GM21576 (cell line): ENCODE measurements around the gene AZI2.

ENCODE experiments used
- ATAC-seq: cut with Tn5 transposase; IDR thresholded peaks from one replicate; pipeline ENCODE4 v1.9.1; 2021; ENCODE audit warnings: mild to moderate bottlenecking, moderate library complexity; ENCODE audit not compliant: unreplicated experiment

Gene AZI2

DNA sequence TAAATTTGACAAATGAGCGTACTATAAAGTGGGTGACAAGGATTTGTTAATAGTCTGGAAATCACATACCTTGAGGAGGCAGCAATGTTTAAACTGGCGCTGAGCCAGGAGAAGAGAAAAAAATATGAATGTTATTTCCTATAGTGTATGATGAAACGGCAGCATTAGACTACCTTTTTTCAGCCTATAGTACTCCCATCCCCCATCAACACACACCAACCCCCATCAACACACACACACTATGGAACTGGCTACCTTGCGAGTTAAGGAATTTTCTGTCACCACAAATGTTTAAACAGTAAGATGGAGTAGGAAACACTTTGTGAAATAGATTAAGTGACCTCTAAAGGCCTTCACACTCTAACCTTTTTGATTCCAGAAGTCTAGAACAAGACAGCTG lies 46.9 kb downstream of the AZI2 start:
- ATAC-seq = no peak

DNA sequence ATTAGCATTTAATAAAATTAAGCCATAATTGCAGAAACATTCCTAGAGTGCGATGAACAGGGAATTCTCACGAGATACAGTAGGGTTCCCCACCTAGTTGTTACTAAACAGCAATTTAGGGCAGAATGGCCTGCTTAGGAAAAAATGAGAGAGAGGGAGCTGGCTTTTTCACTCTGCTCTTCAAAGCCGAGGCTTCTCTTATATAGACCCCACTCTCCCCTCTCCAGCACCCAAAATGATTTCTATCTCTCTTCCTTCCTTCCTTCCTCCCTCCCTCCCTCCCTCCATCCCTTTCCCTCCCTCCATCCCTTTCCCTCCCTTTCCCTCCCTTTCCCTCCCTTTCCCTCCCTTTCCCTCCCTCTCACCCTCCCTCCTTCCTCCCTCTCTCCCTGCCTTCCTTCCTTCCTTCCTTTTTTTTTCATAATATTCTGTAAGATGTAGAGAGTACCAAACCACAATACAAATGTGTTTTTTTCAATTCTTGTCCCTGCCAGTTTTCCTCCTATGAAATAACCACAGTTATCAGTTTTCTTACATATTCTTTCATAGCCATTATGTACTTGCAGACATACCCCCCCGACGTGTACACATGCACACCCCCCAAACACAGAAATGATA lies 48.2 kb downstream of the AZI2 start:
- ATAC-seq = no peak

DNA sequence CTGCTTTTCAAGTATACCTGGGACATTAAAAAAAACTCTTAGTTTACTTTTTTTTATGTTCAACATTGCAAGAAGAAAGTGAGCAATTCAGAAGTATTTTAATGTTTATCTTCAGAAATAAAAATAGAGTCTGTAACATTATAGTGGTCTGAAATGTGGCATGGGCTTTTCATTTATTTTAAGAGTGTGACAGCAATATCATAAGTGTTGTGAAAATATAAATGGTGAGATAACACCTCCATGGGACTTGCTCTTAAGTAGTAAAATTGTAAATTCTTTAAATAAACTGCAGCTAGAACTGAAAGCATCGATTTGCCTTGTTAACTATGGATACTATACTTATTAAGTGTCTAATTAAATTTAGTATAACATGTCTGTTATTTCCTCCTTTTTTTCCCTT lies 48.9 kb downstream of the AZI2 start:
- ATAC-seq = no peak

DNA sequence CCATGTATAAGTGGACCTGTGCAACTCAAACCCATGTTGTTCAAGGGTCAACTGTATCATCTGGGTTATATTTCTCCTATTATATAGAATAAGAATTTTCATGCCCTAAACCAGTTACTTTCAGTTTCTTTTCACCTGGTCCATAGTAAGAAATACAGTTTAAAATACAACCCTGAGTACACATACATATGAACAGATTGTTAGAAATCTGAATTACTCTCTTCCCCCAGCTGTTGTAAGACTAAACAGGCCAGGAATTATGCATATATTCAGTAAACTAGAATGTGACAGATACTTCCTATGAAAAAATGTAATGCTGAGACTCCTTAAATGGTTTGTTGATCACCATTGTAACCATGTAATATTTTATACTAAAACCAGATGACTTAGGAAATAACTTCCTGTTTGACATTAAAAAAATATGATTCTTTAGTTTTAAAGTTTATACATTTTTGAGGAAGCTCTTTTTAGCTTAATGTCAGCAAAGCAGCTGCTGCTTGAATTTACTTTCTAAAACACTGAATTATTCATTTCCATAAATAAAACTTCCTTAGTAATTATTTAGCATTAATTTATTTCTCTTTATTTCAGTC lies 52.6 kb downstream of the AZI2 start:
- ATAC-seq = no peak

DNA sequence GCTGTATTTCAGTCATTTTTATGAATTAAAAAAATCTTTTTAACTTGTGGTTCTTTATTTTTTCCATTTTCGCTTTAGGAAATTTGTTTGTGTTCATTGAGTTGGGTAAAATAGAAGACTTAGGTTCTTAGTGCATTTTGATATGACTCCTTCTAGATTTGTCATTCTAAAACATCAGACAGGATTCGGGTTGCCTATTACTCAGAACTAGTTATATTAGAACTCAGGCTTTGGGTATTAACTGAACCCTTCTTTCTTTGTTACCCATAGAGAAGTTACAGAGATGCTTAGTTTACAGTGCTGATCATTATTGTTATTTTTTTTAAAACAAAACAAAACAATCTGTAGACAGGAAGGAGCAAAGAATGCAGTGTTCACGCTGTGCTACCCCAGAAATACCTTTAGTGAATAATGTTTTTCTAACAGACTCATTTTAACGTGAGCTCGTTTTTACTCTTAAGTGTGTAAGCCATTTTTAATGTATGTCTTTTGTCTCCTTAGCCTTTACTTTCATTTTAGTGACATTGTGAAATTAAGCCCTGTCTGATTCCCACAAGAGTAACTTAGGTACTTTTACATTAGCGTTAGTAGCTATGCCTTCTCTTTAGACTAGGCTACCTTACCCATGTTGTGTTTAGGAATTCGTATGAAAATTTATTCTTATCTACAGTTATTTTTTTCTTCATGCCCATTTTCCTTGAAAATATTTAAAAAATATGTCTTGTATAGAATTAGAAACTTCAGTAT lies 53.8 kb downstream of the AZI2 start:
- no peak for ATAC-seq

DNA sequence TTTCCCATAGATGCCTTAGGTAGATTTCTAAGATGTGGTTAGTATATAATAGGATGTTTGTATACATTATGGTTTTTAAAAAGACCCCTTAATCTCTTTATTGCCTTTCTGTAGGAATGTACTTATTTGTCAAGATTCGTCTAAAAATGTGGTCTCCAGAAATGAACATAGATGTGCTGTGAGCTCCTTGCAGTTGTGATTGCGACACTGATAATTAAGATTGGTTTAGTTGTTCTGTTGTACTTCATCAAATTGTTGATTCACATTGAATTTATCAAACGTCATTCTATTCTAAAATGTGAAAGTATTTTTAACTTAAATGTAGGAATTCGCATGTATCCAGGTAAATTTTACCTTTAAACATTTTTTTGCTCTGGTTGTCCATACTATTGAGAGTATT lies 56.0 kb downstream of the AZI2 start:
- ATAC-seq = no peak

DNA sequence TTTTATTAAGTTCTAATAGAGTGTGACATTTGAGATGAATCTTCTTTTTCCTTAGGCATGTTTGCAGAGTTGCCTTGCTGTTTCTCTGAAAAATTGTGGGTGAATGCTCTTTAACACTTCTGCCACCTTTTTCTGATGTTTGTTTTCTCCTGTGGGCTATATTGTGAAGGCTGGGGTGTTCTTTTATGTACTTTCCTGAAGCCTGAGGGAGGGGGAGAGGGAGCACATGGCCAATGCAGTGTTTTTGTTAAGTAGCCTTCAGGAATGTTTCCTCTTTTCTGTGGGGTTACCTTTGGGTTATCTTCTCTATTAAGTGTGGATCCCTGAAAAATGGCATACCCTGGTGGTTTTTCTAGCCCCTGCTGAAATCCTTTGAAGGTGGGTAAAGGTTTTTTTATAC lies 57.0 kb downstream of the AZI2 start:
- ATAC-seq = no peak

DNA sequence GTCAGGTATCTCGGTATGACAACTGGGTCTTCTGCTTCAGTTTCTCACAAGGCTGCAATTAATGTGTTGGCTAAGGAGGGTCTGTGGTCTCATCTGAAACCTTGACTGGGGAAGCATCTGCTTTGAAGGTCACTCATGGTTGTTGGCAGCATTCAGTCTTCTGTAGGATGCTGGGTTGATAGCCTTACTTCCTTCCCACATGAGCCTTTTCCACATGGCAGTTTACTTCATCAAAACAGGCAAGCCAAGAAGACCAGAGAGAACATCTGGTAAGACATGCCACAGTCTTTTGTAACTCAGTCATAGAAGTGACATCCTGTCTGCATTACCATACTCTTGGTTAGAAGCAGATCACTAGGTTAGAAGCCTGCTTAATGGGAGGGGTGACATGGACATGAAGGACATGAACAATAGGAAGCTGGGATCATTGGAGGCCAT lies 57.7 kb downstream of the AZI2 start:
- ATAC-seq = no peak

DNA sequence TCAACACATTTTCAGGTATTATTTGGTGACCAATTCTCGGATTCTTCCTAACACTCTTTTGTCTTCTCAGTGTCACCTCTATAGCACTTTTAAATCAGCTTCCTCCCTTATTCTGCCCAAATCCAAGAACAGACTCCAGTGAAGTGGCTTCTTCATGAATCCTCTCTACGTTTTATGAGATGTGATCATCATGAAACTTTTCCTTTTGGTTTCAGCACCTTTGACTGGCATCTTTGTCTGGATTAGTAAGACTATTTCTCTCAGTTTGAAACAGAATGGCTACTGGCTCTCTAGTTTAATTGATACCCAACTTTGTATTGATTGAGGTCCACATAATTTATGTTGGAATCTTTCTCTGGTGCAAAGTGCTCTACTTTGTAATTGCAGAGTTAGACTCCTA lies 61.6 kb downstream of the AZI2 start:
- no peak for ATAC-seq

DNA sequence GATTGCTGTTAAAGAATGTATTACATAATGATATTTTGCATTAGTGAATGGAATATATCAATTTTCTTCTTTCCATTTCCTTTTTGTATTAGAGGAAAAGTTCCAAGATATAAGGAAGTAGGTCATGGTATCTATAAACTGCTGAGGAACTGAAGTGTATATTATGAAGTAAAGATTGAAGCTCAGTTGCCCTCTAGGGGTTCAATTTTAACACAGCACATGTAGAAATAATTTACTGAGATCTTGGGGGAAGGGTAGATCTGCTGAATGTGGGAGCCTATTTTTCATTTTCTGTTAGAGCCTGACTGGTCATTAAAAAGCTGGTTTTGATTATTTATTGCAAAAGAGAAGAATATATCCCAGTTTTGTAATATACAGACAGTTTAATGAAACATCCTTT lies 62.0 kb downstream of the AZI2 start:
- peak; percentile 90 for ATAC-seq

DNA sequence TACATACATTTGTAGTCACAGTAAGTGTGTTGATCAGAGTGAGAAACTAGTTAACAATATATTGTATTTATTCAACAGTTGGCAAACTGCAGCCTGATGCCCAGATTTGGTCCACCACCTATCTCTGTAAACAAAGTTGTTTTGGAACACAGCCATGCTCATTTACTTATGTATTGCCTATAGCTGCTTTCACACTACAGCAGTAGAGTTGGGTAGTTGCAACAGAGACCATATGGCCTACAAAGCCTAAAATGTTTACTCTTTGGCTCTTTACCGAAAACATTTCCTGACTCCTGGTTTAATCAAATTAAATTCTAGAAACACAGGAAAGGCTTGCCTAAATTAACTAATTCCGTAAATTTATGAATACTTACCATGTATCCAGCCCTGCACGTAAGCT lies 67.8 kb downstream of the AZI2 start:
- no peak for ATAC-seq

DNA sequence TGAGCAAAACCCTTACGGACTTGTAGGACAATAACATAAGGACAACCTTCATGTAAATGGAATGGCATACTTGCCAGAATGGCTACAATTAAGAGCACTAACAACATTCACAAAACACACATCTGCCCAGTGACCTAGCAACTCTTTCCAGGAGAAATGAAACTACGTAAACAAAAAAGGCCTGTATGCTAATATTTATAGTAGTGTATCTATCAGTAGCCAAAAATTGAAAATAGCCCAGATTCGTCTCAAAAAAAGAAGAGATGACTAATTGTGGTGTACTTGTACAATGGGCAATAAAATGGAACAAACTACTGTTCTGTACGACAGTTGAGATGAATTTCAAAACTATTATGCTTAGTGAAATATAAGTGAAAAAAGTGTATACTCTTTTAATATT lies 68.9 kb downstream of the AZI2 start:
- ATAC-seq = no peak

DNA sequence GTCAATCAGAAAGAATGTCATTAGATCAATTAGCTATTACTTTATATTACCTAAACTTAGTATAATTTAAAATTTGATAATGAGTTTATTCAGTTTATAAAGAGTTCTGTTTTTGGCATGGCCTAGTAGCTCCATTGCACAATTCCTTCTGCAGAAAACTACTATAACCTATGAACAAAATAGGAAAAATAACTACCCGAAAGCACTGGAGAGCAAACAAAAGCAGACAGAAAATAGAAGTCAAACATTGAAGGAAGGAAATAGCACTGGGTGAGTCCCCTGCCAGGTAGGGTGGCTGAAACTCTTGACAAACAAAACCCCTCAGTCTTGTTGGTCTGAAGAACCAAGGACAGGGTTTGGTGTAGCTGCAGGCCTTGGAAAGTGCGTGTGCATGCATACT lies 69.7 kb downstream of the AZI2 start:
- no peak for ATAC-seq

DNA sequence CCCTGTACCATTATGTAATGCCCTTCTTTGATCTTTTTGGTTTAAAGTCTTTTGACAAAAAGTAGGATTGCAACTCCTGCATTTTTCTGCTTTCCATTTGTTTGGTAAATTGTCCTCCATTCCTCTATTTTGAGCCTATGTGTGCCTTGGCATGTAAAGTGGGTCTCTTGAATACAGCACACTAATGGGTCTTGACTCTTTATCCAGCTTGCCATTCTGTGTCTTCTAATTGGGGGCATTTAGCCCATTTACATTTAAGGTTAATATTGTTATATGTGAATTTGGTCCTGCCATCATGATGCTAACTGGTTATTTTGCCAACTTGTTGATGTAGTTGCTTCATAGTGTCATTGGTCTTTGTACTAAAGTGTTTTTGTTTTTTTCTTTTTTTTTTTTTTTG lies 74.8 kb downstream of the AZI2 start:
- ATAC-seq = no peak
